NCI-H1092 treated with DMSO at 0.1 percent for 48 hours (cell line): Measurements from ENCODE around the gene NAA16.
"Not testable (repeated sequence)": the region's sequence is repeated elsewhere in the genome, so short reads cannot be mapped to it uniquely, and the experiment has no call there.

Experiments
- DNase-seq: peaks from one replicate; lab custom pipeline; 2025; lab: John Stamatoyannopoulos, UW

Gene NAA16

DNA sequence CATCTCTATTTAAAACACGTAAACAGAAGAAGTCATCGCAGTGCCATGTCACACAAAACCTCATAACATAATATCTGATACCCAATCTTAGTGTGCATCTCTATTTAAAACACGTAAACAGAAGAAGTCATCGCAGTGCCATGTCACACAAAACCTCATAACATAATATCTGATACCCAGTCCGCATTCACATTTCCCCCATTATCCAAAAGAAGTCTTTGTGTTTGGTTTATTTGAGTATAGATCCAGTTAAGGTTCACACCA, 45.2 kb downstream of the NAA16 start:
- not testable (repeated sequence) for DNase-seq

DNA sequence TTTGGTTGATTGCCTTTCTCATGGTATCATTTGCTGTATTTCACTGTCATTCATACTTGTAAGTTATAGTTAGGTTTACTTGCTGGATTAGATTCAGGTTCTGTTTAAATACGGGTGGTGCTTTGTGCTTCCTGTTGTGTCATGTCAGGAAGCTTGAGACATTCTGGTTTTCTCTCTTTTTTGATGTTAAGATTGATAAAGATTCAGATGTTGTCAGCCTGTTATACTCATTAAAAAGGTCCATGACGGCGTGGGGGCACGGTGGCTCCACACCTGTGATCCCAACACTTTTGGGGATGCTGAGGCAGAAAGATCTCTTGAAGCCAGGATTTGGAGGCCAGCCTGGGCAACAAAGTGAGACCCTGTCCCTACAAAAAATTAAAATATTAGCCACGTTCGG, 45.7 kb downstream of the NAA16 start:
- DNase-seq: no peak

DNA sequence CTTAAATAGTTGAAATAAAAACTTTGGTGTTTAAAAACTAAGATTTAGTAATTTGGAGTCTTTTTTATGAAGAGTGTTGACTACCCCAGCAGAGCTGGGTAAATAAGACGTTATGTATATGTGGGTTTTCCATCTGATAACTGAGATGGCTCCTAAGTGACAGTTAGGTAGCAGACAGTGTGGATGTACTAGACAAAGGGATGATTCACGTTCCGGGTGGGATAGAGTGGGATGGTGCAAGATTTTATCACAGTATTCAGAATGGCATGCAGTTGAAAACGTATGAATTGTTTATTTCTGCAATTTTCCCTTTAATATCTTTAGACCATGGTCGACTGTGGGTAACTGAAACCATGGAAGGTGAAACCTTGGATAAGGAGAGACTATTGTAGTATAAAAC, 50.4 kb downstream of the NAA16 start:
- no peak for DNase-seq

DNA sequence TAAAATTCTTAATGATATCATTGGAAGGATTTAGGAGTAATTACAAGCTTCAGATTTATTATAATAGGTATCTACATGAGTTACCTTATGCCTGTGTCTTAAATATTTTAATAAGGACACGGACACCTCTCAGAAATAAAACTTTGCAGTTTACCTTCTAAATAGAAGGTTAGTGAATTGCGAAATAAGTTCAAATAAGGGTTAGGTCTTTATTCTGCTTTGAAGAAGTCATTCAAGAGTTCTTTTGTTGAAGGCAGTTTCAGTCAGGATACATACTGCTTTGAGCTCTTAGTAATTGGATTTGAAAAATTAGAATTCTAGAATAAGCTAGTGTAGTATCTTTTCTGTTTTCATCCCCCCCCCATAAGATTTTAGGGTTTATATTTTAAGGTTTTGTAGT, 53.0 kb downstream of the NAA16 start:
- no peak for DNase-seq

DNA sequence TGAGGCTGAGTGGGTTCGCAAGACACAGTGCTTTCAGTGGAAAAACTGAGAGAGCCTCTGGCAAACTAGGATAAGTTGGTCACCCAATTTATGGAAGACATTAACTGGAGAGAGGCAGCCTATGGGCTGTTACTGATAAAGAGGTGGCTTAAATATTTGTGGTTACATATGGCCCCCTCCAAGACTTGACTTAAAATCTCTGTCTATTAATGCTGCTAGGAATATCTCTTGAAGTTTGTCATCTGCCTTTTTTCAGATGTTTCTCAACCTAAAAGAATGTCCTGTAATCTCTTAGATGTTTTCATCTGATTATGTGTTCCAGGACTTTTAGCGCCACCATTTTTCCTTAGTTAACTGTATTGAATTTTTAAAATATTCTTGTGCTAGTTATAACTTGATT, 54.6 kb downstream of the NAA16 start:
- no peak for DNase-seq

DNA sequence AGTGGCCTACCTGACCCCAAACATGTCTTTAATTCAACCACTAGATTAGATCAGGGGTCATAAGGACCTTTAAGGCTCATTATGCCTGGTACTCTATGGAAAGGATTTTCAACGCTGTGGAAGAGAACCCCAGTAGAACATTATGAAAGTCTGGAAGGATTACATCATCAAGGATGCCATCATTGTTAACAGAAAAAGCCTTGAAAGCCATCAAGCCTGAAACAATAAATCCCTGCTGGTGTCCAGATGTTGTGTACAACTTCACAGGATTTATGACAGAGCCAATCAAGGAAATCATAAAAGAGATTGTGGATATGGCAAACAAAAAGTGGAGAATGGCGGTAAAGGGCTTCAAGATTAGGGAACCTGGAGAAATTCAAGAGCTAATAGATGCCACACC, 59.7 kb downstream of the NAA16 start:
- DNase-seq: no peak

DNA sequence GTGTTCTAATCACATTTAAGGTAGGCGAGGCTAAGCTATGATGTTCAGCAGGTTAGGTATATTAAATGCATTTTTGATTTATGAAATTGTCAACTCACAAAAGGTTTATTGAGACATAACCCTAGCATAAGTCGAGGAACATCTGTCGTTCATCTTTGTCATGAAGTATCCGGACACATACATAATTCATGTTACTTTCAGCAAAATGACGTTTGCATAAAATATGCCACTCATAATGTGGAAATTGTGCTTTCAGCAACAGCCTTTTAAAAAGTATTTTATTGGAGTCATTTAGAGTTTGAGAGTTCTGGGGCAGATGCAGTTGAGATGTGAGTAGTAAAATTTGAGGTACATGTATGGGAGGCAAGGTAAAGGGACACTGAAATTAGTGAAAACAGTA, 66.4 kb downstream of the NAA16 start:
- no peak for DNase-seq

DNA sequence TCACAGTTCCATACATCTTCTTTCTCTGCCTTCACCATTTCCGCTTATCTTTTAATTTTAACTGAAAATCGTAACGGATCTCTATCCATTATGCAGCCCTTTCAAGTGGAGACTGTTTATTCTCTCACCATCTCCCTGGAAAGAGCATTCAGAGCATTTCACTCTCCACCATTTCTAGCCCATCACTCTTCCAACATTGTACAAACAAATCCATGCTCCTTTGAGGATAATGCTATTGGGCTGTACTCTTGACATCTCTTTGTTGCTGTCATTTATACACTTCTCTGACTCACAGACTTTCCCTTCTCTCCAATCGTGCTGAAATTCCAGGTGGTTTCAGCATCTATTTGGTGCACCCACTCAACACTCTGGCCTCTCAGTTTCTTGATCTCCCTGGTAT, 71.4 kb downstream of the NAA16 start:
- no peak for DNase-seq

DNA sequence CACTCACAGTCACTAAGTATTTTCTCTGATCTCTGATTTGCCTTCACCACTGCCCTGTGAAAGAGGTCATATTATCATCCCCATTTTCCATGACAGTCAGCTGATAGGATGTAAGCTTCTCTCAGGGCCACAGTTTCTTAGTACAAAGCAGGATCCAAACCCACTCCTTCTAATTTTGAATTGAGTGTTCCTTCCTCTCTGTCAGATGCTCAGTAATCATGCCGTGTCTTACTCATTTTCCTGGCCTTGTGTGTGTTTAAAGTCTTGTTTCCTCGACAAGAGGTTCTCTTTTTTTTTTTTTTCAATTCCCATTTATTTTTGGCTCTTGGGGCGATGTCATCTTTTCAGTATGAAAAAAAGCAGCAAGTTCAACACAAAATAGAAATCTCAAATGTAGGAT, 72.3 kb downstream of the NAA16 start:
- DNase-seq: no peak

DNA sequence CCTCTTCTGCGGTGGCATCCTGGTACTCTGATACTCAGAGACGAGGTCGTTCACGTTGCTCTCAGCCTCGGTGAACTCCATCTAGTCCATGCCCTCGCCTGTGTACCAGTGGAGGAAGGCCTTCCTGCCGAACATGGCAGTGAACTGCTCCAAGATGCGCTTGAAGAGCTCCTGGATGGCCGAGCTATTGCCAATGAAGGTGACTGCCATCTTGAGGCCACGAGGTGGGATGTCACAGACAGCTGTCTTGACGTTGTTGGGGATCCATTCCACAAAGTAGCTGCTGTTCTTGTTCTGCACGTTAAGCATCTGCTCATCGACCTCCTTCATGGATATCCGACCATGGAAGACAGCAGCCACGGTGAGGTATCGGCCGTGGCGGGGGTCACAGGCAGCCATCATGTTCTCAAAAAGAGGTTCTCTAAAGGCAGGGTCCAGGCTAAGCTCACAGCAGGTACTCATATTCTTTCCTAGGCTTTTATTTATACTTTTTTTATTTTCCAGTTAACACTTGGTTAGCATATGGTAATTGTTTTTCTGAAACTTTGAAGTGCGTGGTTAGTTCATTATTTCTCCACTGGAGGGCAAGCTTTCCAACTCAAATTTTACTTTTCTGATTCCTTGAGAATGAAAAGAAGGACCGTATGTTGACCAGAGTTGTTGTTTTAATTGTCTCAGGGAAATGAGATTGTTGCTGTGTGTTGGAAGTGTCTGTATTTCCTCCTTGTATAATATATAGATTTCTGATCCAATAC, 73.9 kb downstream of the NAA16 start:
- no peak for DNase-seq

DNA sequence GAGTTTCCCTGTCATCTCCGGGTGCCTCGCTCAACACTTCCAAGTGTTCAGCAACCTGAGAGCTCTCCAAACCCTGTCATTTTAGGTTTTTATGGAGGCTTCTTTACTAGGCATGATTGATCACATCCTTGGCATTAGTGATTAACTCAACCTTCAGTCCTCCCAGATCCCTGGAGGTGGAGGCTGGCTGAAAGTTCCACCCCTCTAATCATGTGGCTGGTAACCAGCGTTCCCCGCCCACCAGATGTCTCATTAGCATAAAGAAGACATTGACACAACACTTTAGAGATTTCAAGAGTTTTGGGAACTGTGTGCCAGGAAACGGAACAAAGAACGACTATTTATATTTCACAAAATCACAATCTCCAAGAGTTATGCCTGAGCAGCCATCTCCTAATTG, 75.1 kb downstream of the NAA16 start:
- no peak for DNase-seq

DNA sequence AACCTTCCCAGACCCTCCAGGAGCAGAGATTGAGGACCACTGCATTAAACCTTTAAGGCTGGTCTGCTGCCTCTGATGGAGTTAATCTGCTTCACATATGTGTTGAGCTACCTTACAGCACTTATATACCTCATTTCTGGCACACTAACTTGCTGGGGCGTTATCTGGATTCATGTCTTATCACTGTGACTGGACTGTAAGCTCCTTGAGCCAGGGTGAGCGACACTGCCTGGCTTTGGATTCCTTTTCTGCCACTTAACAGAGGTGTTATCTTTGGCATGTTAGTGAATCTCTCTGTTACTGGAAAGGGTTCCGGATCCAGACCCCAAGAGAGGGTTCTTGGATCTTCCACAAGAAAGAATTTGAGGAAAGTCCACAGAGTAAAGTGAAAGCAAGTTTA, 76.5 kb downstream of the NAA16 start:
- DNase-seq: no peak

DNA sequence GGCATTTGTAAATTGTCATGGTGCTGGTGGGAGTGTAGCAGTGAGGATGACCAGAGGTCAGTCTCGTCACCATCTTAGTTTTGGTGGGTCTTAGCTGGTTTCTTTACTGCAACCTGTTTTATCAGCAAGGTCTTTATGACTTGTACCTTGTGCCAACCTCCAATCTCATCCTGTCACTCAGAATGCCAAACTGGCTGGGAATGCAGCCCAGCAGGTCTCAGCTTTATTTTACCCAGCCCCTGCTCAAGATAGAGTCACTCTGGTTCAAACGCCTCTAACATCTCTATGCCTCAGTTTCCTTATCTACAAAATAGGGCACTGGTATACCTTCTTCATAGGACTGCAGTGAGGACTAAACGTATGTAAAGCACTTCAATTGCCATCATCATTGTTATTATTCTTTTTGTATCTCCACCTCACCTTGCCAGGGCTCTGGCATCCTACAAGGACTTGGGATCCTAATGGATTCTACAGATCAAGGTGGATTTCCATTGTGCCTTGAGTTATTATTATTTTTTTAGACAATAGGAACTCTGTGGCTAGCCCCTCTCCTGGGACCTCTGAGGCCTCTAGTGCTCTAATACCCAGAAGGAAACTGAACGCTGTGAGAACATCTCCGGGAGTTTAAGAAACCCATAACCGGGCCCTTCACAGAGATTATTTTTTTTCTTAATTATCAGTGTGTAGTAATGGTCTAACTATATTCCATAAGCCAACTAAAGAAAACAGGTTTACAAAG, 77.2 kb downstream of the NAA16 start:
- no peak for DNase-seq

DNA sequence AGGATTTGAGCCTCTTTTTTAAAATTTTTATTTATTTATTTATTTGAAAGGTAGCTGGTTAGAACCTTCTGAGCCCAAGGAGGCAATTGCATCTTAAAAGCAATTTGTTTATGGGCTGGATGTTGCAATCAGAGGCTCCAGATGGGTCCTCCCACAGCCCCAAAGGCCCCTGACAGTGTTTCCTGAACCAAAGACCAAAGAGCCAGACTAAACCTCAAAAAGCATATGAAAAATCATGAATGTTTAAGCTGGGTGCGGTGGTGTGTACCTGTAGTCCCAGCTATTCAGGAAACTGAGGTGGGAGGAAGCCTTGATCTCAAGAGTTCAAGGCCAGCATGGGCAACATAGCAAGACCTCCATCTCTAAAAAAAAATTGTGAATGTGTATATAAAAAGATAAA, 78.5 kb downstream of the NAA16 start:
- DNase-seq: no peak

DNA sequence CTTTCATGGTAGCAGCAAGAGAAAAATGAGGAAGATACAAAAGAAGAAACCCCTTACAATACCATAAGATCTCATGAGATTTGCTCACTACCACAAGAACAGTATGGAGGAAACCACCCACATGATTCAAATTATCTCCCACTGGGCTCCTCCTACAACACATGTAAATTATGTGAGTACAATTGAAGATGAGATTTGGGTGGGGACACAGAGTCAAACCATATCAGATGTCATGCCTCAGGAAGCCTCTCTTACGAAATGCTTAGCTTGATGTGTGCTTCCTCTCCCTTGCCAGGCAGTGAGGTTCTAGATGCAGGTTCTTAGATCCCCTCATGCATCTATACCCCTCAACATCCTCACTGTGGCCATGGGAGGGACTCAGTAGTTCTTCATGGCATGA, 83.1 kb downstream of the NAA16 start:
- no peak for DNase-seq

DNA sequence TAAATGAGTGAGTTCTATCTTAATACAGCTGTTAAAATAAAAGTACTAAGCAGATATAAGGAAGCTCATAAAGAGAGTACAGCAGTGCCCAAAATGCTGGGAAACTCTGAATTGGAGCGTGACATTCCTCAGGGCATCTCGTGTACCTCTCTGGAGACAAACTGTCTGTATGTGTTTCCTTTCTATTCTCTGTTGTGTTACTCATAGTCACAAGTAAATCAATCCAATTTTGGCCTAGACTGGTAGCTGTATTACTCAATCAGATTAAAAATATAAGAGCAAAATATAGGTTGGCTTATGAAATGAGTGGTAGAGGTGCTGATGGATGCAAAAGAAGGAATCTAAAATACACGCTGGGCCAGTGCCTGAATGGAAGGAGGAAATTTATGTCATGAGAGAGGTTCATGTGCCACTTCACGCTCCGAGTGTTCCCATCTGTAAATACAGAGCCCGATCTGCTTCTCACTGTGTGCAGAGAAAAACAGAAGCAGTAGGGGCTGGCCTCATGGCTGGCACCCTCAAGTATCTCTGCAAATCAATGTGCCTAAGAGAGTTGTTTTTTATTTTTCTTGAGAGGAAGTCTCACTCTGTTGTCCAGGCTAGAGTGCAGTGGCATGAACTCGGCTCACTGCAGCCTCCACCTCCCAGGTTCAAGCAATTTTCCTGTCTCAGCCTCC, 87.6 kb downstream of the NAA16 start:
- no peak for DNase-seq

DNA sequence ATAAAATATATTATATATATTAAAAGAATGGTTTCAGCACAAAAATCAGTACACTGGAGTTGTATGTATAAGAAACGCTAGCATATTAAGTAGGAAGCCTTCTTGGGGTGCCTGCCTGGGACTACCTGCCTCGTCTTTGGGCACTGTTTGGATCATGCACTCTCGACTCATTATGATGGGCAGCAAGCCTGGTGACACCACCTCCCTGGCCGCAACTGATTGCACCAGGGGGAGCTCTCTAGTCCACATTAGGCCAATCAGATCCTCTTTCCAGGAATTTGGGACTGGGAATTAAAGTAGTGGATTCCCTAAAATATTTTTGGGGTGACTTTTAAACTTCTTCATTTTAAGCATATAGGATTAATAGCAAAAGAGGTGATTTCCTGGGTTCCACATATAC, 90.3 kb downstream of the NAA16 start:
- DNase-seq: no peak

DNA sequence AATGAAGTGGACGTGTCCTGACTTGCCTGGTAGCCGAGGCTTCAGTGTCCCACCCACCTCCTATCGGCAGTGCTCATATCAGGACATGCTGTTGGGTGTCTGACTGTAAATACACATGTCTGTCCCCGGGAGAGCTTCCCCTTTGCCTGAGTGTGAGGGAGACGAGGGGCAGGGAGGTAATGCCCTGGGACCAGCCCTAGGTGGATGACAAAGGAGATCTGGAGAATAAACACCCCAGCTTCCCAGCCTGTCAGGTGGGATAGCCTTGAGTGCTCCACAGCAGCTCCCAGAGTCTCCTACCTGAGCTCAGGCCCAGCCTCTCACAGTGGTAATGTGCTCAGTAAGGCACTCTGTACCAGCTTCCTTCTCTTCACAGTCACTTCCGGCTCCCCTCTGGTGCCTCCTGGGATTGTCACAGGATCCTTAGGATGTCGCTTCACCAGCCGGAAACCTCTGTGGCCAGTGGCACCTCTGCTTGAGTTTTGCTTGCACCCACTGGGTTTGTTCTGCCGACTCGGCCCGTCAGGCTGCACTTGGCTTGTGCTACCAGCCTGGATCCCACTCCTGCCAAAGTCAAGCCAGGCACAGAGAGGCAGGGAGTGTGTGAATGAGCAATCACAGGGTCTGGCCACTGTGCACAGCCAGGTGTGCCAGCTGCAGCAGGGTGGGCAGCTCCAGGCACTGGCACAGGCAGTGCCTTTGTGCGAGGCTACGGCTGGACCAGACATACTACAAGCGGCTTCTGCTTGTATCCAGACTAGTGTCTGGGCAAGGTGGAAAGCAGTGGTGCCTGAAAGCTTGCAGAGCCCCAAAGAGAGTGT, 91.8 kb downstream of the NAA16 start:
- DNase-seq: no peak

DNA sequence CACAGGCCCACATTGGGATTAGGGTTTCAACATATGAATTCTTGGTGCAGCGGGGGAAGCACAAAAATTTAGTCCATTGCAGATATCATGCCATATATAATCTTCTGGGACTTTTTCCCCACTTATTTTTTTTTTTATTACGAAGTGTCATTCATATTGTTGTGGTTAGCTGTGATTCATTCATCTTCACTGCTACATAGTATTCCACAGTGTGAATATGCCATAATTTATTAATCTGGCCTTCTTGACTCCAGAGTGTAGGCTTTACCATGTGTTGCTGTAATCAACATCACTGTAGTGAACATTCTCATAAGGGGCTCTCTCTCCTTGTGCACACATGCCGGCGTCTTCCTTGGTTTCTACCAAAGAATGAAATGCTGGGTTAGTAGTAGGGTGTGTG, 92.9 kb downstream of the NAA16 start:
- DNase-seq: no peak

DNA sequence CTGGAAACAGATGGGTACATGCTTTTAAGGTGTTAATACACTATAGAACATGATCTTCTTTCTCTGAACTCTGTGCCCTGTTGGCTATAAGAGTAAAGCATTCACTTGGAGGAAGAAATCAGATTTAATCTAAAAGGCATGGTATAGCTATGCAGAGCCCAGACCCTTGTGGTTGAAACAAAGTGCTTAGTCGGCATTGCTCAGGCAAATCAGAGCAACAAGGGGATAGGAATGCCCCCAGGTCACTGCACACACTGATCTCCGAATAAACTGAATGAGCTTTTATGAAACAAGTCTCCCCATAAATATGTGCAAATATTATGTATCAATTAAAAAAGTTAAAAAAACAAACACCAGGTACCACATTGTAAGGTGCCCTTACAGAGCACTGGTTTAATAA, 94.3 kb downstream of the NAA16 start:
- no peak for DNase-seq

DNA sequence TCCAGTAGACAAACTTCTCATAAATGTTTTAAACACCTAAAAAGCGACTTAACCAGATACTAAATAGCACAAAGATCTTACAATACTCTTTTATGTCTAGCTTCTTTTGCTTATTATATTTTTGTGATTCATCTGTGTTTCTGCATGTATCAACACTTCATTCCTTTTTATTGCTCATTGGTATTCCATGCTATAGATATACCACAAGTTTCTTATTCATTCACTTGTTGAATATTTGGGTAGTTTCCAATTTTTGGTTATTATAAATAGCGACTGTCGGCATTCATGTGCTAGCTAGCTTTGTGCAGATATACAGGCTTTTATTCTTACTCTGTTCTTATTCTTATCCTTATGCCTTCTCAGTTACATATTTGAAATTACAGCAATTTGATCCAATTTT, 96.3 kb downstream of the NAA16 start:
- no peak for DNase-seq

DNA sequence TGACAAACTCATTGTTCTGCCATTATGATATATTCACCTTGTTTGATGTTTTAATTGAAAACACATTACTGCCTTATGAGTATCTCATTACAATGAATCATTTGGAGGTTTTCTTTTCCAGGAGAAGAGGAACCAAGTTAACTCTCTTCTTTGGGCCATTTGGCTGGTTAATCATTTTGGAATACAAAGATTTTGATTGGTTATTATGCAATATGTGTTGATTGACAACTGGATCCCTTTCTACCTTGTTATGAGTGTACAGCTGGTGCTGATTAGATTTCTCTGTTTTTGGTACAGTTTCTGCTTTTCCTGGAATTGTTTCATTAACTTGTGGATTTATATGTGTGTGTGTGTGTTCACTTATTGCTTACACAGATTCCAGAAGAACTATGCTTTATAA, 97.1 kb downstream of the NAA16 start:
- DNase-seq: no peak

DNA sequence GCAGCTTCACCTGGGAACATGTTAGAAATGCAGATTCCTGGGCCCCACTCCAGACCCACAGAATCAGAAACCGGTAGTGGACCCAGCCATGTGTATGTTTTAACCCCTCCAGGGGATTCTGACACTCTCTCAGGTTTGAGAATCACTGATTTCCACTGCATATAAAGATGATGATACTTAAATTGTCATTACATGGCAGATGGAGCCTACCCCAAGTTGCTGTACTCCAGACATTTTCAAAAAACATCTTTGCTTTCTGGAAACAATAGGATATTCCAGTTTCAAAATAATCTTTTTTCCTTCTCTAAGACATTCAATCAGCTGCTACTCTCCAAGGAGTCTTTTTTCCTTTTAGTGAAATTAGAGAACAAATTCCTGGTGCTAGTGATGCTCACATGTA, 97.7 kb downstream of the NAA16 start:
- no peak for DNase-seq
